ENCODE results near the gene RXRA.

The RXRA gene

GRCh38 chr9:134352247-134352933 is 26.1 kb downstream of the RXRA start:
- no peak for DNase-seq (ENCODE audit: low read depth in 2 of 2)

- DNase-seq (ENCODE audit: low read depth in 2 of 2): no peak
Observed at GRCh38 chr9:134353539-134353938, 27.3 kb downstream of the RXRA start.

- no peak for DNase-seq (ENCODE audit: low read depth in 2 of 2)
Observed at GRCh38 chr9:134355158-134355557, 28.9 kb downstream of the RXRA start.

- DNase-seq (ENCODE audit: low read depth in 2 of 2): no peak
Observed at GRCh38 chr9:134355561-134356279, 29.5 kb downstream of the RXRA start.

GRCh38 chr9:134356496-134357470 is 30.5 kb downstream of the RXRA start:
- no peak for DNase-seq (ENCODE audit: low read depth in 2 of 2)

- DNase-seq (ENCODE audit: low read depth in 2 of 2): no peak
Observed at GRCh38 chr9:134357631-134358025, 31.4 kb downstream of the RXRA start.

GRCh38 chr9:134358026-134358661 is 31.9 kb downstream of the RXRA start:
- no peak for DNase-seq (ENCODE audit: low read depth in 2 of 2)

- DNase-seq (ENCODE audit: low read depth in 2 of 2): no peak
Observed at GRCh38 chr9:134358662-134359319, 32.5 kb downstream of the RXRA start.

- no peak for DNase-seq (ENCODE audit: low read depth in 2 of 2)
Observed at GRCh38 chr9:134359493-134360179, 33.4 kb downstream of the RXRA start.

- no peak for DNase-seq (ENCODE audit: low read depth in 2 of 2)
Observed at GRCh38 chr9:134360180-134360759, 34.0 kb downstream of the RXRA start.

- no peak for DNase-seq (ENCODE audit: low read depth in 2 of 2)
Observed at GRCh38 chr9:134360897-134361296, 34.6 kb downstream of the RXRA start.

GRCh38 chr9:134361426-134361825 is 35.2 kb downstream of the RXRA start:
- no peak for DNase-seq (ENCODE audit: low read depth in 2 of 2)

GRCh38 chr9:134361843-134362414 is 35.7 kb downstream of the RXRA start:
- DNase-seq (ENCODE audit: low read depth in 2 of 2): no peak

GRCh38 chr9:134363450-134363849 is 37.2 kb downstream of the RXRA start:
- DNase-seq (ENCODE audit: low read depth in 2 of 2): no peak

GRCh38 chr9:134364391-134365114 is 38.3 kb downstream of the RXRA start:
- no peak for DNase-seq (ENCODE audit: low read depth in 2 of 2)

- DNase-seq (ENCODE audit: low read depth in 2 of 2): no peak
Observed at GRCh38 chr9:134365115-134365596, 38.9 kb downstream of the RXRA start.

- DNase-seq (ENCODE audit: low read depth in 2 of 2): no peak
Observed at GRCh38 chr9:134365791-134366222, 39.6 kb downstream of the RXRA start.

GRCh38 chr9:134366223-134367031 is 40.2 kb downstream of the RXRA start:
- no peak for DNase-seq (ENCODE audit: low read depth in 2 of 2)
